COLO668 (cell line): ENCODE measurements around the gene USP54.
"Not testable (repeated sequence)": the region's sequence is repeated elsewhere in the genome, so short reads cannot be mapped to it uniquely, and the experiment has no call there.

ENCODE experiments used
- DNase-seq: peaks from one replicate; lab custom pipeline; 2025; ENCODE audit not compliant: unreplicated experiment; lab: John Stamatoyannopoulos, UW

The USP54 gene

DNA sequence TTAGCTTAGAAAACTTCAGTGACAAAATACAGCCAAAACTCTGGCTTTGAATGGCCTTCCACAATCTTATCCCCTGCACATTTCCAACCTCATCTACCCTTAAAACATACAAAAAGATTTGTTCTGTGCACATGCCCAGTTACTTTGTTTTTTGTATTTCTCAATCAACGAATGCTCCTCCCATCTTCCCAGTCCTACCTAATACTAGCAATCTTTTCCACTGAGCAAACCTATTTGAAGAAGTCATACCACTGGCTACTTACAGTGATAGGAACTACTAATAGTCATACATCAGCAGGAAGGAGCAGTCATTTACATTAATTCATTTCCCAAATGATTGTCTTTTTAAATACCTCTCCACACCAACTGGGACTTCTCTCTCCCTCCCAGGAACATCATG lies 2.5 kb downstream of the USP54 start:
- DNase-seq, result no peak

DNA sequence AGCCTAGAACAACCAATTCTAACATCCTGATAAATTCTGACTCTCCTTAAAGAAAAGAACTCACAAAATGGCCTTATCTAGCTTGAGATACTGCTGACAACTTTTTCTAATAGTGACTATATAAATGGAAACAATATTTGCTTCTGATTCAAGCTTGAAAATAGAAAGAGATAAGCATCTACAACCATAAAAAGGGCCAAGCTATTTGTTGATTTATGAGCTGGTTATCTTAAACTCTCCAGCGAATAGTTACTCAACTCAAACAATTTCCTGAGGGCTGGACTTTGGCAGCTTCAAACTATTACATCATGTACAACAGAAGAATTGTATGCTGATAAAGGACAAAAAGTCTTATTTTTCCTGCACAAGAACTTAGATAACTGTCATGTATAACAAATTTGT lies 4.6 kb downstream of the USP54 start:
- no peak for DNase-seq

DNA sequence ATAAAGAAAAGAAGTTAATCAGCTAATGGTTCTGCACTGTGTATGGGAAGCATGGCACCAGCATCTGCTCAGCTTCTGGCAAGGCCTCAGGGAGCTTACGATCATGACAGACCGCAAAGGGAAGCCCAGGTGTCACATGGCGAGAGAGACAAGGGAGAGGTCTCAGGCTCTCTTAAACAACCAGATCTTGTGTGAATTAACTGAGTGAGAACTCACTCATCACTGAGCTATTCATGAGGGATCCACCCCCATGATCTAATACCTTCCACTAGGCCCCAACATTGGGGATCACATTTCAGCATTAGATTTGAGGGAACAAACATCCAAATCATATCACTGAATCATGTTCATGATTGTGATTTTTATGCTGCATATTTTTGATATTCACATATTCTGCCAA lies 5.8 kb downstream of the USP54 start:
- DNase-seq, result no peak

DNA sequence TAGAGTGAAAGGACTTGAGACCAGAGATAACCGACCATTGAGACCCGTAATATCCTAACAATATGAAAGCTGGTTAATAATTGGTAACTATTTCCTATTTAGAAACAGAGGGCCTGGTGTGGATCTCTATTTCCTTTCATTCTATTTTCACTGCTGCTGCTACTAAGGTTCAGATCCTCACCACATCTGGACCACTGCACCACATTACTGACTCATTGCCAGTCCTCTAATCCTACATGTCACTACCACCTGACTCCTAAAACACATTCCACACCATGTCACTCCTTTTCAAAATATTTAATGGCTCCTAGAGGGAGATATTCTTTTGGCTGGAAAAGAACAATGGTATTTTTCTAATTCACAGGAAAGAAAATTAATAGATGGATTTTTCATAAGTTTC lies 6.4 kb downstream of the USP54 start:
- no peak for DNase-seq

DNA sequence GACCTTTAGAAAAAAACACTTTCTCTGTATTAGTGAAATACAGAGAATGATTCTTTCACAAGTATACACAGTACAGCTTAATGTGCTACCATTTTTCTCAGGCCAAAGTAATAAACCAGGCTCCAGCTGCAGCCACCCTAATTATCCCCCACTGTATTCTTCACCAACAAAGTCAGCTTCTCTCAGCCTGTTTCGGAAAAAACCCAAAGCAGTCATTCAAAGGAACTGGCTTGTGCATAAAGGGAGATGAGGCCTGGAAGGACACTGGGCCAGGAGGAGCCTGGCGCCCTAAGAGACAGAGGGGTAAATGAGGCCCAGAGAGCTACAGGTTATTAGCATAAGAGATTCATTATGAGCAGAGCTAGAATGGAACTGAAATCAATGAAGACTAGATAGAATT lies 9.2 kb downstream of the USP54 start:
- no peak for DNase-seq

DNA sequence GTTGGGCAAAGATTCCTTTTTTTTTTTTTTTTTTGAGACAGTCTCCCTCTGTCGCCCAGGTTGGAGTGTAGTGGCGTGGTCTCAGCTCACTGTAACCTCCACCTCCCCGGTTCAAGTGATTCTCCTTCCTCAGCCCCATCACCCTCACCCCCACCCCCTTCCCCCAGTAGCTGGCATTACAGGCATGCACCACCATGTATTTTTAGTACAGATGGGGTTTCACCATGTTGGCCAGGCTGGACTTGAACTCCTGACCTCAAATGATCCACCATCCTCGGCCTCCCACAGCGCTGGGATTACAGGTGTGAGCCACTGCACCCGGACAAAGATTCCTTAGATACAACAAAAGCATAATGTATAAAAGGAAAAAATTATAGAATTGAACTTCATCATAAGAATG lies 12.2 kb downstream of the USP54 start:
- DNase-seq, result not testable (repeated sequence)

DNA sequence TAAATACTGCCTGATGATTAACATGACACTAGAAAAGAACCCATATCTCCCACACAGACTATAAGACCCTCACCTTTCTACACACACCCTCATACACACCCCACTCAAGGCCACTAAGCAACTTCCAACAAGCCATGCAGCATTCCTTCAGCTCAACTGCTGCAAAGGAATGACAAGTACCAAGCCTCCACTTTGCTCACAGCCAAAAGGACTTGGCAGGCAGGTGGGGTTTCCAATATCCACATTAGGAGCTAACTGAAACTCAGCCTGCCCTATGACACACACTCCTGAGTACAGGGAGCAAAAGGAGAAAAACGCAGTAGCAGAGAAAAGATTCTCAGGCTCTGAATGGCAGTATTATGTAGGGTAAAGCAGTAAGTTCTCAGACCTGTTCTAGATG lies 13.4 kb downstream of the USP54 start:
- DNase-seq, result no peak

DNA sequence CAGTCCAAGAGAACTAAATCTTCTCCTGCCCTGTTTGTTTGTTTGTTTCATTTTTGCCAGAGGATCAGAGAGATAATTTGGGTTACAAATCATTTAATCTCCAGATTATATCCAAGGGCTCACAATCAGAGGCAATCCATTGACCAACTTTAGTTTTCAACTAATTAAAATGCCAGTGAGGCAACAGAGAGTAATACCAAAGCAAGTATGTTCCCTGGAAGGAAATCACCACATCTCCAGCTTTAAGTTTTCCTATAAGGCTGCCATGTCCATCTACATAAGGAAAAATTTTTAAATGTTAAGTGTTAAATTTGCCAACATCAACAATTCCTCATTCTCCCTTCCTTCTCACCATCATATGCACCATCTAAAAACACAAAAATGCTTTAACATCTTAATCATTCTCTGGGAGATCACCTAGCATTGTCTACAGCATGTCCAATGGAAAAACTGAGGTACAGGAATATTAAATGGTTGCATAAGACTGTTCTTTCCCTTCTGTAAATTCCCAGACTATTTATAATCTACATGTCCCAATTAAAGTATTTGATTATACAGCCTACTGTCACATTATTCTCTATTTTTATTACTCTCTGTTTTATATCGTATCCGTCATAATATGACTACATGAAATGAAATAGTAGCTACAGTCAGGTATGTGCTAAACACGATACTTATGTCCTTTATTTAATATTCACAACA lies 14.1 kb downstream of the USP54 start:
- DNase-seq, result no peak

DNA sequence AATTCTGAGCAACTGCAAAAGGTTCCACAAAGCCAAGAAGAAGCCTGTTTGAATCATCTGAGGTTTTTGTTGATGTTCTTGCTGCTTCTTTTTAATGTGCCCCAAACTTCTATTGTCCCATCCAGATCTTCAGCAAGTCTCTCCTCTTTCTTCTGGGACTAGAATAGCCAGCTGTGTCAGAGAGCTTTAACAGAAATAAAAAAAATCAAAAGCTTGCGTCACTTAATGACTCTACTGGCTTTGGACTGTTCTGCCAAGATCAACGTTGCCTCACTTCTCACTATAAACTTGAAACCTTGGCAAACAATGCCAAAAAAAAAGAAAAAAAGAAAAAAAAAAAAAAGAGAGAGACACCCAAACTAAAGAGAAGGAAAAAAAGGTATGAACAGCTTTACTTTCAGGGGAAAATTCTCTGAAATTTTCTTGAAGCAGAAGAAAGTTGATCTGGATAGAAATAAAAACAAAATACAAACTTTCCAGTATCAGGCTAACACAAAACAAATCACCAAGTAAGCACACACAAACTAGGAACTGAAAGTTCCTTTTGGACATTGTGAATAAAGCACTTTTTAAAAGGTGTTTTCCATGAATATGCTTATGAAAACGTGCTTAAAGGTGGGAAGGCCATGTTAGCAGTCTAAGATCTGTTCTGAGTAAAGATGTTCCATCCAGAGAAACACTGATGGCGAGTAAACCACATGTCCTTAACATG lies 14.8 kb downstream of the USP54 start:
- no peak for DNase-seq

DNA sequence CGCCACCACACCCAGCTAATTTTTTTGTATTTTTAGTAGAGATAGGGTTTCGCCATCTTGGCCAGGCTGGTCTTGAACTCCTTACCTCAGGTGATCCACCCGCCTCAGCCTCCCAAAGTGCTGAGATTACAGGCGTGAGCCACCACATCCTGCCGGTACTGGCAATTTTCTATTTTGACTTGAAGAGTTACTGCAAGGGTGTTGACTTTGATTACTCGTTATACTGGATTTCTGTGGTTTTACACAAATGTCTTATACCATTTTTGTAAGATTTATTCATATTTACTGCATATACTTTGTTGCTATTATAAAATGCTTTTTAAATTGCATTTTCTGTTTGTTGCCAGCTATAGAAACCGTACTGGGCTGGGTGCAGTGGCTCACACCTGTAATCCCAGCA lies 24.1 kb downstream of the USP54 start:
- DNase-seq, result not testable (repeated sequence)

DNA sequence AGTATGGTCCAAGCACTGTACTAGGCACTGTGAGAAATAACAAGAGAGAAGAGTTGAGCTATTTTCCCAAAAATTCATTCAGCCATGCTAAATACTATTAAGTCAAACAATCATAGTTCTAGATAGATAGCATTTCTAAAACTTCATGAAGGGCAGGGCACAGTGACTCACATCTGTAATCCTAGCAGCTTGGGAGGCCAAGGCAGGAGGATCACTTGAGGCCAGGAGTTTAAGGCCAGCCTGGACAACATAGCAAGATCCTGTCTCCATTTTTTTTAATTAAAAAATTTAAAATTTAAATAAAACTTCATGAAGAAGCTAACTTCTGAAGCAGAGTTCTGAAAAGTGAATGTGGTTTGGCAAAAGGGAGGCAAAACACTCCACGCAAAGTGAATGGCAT lies 29.9 kb downstream of the USP54 start:
- no peak for DNase-seq

DNA sequence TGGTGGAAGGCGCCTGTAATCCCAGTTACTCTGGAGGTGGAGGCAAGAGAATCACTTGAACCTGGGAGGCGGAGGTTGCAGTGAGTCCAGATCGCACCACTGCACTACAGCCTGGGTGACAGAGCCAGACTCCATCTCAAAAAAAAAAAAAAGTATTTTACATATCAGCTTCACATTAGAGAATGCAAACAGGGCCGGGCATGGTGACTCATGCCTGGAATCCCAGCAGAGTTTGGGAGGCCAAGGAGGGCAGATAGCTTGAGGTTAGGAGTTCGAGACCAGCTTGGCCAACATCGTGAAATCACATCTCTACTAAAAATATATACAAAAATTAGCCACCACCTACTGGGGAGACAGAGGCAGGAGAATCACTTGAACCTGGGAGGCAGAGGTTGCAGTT lies 31.6 kb downstream of the USP54 start:
- DNase-seq, result no peak

DNA sequence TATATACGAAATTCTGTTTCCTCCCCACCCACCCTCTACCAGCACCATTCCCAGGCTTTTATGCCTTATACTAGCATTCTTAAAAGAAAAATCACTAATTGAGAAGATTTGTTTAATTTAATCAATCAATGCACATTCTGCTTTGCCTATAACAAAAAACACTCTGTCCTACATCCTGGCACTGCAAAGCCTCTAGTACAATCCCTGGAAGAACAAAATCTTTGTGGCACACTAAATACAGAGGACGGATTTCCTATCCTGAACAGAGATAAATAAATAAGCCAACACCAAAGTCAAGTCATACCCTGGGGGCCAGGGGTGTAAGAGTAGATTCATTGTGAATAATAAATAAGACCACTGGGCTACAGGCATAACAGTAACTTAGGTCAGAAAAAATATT lies 34.3 kb downstream of the USP54 start:
- no peak for DNase-seq

DNA sequence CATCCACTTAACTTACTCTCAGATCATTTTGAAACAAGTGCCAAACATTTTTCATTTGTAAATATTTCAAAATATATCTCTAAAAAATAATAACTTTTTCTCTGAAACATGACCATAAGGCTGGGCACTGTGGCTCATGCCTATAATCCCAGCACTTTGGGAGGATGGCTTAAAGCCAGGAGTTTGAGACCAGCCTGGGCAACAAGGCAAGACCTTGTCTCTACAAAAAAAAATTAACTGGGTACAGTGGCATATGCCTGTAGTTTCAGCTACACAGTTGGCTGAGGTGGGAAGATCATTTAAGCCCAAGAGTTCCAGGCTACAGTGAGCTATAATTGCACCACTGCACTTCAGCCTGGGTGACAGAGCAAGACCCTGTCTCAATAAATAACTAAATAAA lies 36.4 kb downstream of the USP54 start:
- DNase-seq, result no peak

DNA sequence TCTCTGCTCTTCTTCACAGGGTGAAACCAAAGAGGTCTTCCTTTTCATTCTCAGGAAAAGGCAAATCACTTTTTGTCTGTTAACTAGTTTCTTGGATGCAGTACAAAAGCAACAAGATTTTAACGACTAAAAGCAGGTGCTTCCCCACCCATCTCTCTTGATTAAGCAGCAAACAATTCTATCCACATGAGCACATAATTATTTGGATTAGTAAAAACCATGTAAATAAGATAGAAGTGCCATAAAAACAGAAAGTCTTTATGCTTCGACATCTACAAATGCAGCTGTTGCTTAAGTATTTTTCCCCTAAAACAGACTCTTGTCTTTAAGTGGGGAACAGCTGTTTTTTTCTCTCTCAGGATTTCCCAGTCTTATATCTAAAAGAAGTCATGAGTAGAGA lies 37.4 kb downstream of the USP54 start:
- DNase-seq, result no peak

DNA sequence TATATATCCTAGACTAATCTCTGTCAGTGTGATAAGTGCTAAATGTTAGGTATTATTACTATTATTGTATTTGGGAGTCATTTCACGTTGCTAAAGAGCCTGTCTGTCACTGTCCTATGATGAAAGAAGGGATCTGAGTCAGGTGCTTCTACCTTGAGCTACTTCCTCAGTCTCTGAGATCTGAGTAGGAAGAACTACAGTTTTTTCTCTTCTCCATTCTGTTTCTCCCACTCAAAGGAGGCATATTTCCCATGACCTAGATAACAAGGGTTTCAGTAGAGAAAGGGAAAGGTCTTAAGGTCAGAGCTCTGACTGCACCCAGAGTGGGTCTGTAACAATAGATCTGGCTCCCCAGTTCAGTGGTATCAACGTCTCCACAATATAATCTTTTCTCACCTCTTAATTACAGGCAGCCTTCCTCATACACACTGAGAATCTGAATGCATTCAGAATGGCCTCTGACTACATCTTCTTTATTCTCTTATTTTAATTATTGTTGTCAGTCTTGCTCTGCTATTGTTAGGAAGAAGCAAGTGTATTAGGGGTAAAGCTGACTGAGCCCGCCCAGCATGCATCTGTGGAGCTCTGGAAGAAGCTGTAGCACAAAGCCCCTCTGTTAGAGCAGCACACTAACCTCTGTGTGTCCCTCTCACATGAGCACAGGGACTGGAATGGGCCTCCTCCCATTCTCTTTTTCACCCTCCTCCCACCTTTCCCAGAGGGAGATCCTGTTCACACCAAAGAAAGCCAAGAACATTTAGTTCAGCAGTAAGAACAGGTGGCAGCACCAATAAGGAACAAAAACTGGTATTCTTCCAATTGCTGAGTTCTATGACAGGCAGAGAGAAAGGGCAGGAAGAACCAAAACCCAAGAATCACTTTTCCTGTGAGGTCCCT lies 38.1 kb downstream of the USP54 start:
- DNase-seq, result no peak

DNA sequence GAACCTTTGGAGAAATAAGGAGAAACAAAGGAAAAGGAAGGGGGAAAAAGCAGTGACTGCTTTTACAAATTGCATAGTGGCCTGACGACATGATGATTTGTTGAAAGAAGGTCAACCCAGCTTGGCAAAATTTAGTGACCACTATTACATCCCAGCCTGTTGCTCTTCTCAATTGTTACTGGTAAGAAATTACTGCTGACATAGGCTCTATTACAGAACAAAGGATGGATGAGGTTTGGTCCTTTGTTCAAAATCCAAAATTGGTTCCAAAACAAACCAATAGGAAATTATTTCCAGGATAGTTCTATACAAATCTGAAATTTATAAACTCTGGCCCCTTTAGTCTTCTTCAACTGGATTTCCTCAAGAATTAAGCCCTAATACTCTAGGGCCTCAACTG lies 39.6 kb downstream of the USP54 start:
- DNase-seq, result no peak

DNA sequence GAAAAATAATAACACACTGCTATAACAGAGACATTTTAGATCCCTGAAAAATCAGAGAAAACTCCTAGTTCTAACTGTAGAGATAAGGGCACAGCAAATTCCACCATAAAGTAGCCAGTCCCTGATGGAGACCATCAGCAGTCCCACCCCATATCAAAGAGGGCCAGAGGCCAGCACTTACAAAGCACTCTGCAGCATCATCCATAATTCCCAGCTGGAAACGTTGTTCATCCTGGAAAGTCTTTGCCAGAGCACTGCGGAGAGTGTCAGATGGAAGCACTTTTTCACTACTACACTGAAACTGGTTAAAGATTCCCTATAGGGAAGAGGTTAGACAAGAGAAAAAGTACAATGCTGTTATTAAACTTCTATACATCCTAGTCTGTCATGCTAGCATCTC lies 45.8 kb downstream of the USP54 start:
- DNase-seq, result no peak

DNA sequence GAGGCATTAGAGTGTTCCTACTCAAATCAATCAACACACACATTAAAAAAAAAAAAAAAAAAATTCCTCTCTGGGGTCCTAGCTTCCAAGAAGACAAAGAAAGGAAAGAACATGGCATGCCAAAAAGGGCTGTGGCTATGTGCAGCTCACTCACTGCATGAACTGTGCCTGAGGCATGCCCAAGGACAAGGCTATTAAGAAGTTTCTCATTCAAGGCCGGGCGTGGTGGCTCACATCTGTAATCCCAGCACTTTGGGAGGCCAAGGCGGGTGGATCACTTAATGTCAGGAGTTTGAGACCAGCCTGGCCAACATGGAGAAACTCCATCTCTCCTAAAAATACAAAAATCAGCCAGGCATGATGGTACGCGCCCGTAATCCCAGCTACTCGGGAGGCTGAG lies 53.4 kb downstream of the USP54 start:
- DNase-seq, result no peak

DNA sequence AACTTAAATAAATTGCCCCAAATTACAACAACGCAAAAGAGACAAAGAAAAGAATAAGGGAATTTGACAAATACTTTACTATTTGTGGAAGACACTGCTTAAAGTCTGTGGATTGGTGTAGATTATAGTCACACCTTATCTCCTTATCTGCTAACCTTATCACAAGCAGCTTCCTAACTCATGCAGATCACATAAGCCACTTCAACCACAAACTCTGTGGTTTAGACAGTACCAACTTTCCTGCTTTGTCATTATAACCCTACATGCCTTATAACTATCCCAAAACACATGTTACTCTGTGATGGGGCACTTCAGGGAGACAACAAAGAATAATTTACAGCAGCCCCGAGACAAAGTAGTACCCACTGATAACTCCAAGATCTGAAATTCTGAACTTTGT lies 53.9 kb downstream of the USP54 start:
- no peak for DNase-seq

DNA sequence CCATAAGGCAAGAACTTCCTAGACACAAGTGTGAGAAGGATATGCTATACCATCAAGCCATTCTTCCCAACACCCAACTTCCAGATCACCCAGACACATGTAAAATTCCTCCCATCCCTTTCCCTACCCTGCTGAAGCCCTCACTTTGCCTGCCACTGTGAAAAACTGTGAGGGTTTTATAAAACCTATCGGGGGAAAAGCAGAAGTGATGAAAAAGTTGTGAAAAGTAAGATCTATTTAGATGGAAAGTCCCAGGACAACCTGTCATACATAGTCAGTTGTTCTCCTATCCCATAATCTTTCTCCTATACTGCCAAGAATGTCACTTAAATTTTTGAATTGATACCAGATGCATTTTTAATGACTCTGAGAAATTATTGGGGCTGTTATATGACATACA lies 56.3 kb downstream of the USP54 start:
- no peak for DNase-seq
